HT-29 (cell line): Measurements from ENCODE around the gene DLX6. TPM values are rescaled to one million over a fixed set of nuclear protein-coding genes. Genes with fewer than 3 reads are reported as not detected.

Source experiments
- DNase-seq: peaks from one replicate; pipeline ENCODE4 v3.0.0-alpha.2; 2015; ENCODE audit warnings: low spot score
- total RNA-seq: library from RNA; depleted of rRNA; stranded (reverse); fragments of >200 nt; shearing (Covaris generic); gene quantifications from 2 replicates; pipeline ENCODE4 v1.2.3, GENCODE V29; 2014; rRNA removed

Gene DLX6
- not detected in 2 replicates for total RNA-seq

DNA sequence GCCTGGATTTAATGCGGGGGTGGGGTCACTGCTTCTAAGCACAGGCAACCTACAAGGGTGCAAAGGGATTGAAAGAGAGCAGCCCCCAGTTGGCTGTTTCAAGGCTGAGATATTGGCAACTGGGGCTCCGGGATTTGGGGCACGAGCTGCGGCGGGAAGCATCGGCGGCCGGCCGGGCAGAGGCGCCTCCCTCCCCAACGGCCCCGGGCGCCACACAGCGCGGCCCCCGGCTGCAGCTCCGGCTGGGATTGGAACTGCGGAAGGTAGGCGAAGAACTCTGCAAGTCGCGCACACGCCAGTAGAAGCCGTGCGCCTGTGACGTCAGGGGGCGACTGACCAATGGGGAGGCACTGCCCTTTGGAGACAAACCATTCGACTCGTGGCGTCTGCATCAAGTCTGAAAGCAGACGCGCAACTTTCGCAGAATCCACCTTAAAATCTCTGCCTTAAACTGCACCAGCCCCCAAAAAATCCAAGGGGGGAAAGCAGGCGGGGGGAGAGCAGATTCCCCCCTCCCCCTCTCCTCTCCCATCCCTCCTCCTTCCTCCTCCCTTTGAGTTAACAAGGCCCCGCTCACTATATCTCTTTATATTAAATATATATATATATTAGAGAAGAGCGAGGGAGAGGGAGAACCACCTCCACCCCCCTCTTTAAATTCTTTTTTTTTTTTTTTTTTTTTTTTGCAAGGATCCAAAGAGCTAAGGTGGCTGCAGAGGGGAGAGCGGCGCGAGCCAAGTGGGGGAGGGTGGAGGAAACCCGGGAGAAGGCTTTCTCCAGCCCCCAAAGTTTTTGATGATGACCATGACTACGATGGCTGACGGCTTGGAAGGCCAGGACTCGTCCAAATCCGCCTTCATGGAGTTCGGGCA, at the start of gene DLX6:
Gene DLX6 (plus strand): TSS at position 371 of the 872 bp plus-strand sequence. CDS start 425 bp downstream, at position 796.
- no peak for DNase-seq

DNA sequence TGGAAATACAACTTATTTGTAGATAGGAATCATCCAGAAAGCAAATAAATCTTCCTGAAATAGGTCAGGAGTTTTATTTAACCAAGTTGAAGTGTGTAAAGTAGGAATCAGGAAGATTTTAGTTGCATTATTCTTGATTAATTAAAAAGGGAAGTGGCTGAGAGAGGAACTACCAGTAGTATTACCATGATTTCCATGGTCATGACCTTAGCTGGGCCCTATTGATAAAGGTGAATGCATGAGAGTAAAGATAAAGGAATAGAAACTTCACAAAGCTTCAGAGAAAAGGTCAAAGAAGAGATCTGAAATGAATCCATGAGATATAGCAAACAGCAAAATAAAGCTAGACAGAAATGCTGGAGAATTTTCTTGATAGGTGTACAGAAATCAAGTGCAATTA, 46.2 kb upstream of the DLX6 start:
- no peak for DNase-seq

DNA sequence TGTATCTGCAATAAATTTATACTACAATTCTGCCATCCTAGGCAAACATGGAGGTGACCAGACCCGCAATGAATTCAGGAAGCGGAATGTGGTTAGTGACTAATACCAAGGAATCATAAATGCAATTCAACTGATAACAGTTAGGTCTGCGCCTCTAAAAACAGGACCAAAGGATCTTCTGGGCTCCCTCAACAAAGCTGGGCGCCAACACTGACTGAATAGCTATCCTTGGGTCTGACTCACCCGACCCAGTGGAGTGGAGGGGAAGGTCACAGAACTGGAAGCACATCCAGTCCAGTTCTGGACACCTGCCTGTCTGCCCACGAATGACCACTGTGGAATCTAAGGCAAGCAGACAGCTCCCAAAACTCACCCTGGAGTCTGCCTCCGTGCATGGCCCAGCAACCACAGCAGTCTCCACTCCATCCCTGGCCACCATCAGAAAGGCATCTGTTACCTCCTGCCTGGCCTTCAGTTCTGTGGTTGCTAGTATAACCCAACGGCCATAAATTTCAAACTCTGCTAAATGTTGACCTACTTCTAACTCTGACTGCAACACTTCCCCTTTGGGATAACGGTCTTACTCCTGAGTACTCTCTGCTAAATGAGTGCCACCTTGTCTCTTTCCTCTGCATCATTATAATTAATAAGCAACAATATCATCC, 43.0 kb upstream of the DLX6 start:
- DNase-seq, result no peak

DNA sequence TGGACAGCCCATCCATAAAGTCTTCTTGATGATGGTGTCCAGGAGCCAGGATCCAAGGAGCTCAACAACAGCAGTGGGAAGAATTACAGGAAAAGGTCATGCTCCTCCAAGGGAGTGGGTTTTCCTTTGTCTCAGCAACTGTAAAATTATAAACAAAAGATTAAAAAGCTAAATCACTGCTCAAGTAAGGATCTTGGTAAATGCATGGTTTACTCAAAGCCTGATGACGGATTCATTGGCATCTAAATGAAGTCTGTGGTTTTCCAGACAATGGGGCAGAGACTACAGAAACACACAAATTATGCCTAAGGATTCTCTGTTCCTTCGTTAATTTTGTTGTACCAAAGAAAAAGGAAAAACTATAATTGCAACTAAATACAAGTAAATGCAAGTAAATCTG, 36.4 kb upstream of the DLX6 start:
- DNase-seq, result no peak

DNA sequence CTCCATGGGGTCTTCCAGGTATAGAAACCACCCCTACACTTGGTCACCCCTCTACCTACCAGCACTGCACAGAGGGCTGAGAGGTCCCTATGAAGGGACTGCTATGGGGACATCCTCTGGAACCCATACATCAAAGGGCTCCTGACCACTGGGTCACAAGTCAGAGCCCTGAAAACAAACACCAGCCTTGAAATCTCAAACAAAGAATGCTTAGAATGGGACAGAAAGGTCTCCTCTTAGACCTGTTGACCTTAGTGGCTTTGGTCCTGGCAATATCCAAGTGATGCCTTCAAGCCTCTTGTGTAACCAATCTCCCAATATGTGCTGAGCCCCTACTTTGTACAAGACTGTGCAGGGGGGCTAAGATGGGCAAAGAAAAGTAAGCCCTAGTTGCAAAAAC, 34.6 kb upstream of the DLX6 start:
- DNase-seq, result no peak

- no peak for DNase-seq
These were observed 31.4 kb upstream of the DLX6 start for GRCh38 chr7:96973986-96974385.

GRCh38 chr7:96976106-96976505, 29.2 kb upstream of the DLX6 start:
- no peak for DNase-seq

DNA sequence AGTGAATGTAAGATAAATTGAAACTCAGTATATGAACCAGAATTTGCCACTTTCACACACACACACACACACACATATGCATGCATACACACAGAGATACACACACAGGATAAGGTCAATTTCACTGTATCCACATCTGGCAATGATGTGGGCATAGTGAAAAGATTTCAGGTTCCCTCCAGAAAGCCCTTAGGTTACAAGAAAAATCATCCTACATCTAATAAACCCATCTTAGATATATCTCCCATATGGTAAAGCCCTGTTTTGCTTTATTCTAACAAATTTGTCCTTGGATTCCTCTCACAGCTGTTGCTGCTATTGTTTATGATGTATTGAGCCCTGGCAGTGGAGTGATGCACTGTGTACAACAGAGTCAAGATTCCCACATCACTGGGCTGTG, 27.9 kb upstream of the DLX6 start:
- DNase-seq, result no peak

DNA sequence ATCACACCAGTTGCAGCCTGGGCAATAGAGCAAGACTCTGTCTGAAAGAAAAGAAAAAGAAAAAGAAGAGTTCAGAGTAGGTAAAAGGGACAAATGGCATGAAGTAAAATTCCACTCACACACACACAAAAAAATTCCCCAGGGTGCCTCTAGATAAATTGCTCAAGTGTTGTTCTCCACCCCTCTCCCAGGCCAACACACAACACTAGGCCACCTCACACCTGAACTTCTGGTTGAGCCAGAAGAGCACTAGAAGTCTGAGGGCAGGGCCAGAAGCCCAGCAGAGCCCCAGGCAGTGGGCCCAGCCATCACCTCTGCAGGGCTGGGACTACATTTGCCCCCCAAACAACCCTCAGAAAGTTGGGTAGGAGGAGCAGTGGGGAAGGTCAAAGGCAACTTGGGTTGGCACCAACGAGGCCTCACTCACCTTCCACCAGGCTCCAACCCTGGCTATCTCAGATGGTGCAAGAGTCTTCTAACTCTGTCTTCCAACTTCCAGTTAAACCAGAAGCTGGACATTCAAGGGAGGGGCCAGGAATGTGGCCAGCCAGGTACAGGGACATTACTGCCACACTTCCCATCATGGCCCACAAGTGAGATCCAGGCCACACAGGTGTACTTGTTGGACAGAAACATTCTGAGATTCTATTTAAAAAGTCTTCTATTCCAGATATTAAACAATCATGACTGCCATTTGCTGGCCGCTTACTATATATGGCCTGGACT, 25.6 kb upstream of the DLX6 start:
- DNase-seq, result no peak

DNA sequence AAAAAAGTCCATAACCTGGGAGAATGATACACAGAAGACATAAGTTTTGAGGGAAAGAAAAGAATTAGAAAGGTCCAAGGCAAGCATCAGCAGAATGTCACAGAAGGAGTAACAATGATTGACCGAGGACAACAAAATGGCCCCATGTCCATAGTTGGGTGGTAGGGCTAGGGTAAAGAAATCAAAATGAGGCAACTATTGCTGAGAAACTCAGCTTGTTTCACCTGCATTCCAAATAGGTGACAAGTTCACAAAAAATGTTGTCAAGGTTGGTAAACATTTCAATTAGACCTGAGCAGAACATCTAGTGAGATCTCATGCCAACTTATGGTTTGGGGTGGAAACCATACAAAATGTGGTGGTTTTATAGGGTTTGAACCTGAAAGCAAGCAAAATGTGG, 22.8 kb upstream of the DLX6 start:
- DNase-seq, result no peak

DNA sequence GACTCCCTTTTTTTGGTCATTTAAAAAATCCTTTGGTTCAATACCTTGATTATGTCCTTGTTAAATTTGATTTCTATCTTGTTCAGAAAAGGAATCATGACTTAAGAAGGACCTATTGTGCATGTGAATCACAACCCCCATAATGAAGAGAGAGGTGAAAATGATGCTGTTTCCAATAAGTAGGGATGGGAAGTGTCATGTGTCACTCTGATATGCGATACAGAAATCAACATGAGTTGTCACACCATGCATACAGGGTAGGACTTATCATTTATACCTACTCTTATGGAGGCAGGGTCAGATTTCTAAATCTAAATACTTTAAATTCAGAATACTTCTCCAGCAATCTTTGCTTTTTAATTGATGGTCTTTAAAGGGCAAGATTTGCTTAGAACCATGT, 19.4 kb upstream of the DLX6 start:
- no peak for DNase-seq

- DNase-seq, result no peak
These were observed 18.5 kb upstream of the DLX6 start for GRCh38 chr7:96986901-96987300.

DNA sequence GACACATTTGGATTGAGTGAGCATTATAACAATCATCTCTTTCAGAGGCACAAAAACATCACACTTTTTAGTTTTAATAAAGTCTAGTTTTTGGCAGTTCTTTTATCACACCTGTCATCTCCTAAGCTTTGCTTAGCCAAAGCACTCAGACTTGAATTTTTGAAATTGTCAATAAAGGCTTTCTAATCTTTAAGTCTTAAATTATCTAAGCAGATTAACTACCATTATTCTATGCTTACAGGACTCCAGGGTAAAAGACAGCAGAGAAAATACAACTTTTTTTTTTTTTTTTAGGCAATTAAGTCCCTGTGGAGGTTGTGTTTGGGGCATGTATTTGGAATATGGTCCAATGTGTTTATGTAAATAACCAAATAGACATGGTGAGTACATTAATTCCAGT, 17.6 kb upstream of the DLX6 start:
- DNase-seq, result no peak

- no peak for DNase-seq
These were observed 16.0 kb upstream of the DLX6 start for GRCh38 chr7:96989241-96989858.

GRCh38 chr7:96989859-96990317, 15.5 kb upstream of the DLX6 start:
- no peak for DNase-seq

DNA sequence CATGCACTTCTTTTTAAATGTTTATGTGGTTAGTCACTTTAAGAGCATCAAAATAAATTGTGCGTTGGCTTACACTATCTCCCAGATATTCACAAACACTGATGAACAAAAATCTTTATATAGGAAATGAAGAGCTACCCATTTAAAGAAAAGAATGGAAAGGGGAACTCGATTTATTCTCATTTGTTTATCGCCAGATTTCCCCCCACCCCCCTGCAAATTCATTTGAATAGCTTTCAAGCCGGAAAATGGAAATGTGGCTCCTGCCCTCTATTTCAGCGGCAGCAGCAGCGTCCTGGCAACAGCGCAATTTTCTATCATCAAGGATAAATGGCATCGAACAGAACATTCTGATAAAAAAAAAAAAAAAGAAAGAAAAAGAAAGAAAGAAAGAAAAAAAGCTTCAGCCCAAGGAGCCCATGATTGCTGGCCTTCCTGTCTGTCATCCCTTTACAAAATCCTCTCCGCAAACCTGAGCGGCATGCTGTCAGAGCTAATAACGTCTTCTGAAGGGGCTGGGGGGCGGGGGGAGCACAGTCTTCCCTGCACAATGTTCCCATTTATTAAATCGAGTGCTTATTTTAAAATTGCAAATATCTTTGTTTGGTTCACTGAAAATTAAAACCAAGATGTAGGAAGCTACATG, 13.7 kb upstream of the DLX6 start:
- no peak for DNase-seq

- no peak for DNase-seq
These were observed 13.0 kb upstream of the DLX6 start for GRCh38 chr7:96992192-96993005.

DNA sequence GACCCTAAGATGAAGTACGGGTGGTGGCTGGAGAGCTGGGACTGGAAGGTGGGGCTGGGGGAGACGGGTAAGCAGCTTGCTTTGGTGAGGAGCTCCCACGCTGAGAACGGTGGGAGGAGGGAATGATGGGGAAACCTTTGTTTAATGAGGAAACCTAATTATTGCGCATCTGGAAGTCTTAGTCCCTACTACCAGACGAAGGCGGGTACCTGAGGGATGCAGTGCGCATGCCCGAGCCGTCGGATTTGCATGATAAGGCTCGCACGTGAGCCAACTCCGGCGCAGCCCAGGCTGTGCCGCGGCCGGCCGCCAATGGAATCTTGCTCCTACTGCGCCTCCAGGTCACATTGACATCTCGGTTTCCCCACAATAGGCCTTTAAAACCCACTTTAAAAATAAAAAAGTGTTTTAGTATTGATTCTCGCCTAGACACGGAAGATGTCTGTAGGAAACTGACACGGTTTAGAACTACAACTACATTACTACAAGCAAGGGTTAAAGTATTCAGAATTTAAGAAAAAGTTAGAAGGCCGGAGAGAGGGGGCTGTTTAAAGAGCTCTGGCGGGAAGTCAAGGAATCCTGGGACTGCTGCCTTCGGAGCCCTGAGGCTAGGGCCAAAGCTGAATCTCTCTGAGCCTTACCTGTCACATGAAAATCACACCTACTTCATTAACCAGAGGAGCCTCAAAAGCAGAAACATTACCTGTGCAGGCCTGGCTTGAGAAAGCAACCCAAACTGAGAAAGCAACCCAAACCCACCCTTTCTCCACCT, 12.1 kb upstream of the DLX6 start:
- DNase-seq, result no peak

GRCh38 chr7:96993980-96994379, 11.4 kb upstream of the DLX6 start:
- DNase-seq, result no peak
